SK-N-SH treated with all-trans-retinoic acid at 6 μM for 48 hours (cell line): ENCODE data around the gene ATP6V0E2.

Experiments
- ARNTL ChIP-seq: fragments of 450-650 bp; formaldehyde crosslinking; IDR thresholded peaks from 2 replicates; pipeline ENCODE4 v1.5.0; 2020; ENCODE audit warnings: low read depth, mild to moderate bottlenecking, moderate library complexity, borderline replicate concordance
- CSDC2 ChIP-seq: fragments of 250-450 bp; sonication (Bioruptor Pico); IDR thresholded peaks from 2 replicates; pipeline ENCODE4 v1.5.0; 2020; ENCODE audit warnings: mild to moderate bottlenecking, moderate library complexity
- CSRNP3 ChIP-seq: fragments of 250-450 bp; sonication (Bioruptor Pico); IDR thresholded peaks from 2 replicates; pipeline ENCODE4 v1.5.1; 2021; ENCODE audit warnings: mild to moderate bottlenecking, moderate library complexity
- ESRRG ChIP-seq: fragments of 250-450 bp; sonication (Bioruptor Pico); IDR thresholded peaks from 2 replicates; pipeline ENCODE4 v1.6.1; 2021; ENCODE audit warnings: mild to moderate bottlenecking
- GLIS3 ChIP-seq: fragments of 250-450 bp; sonication (Bioruptor Pico); IDR thresholded peaks from 2 replicates; pipeline ENCODE4 v1.5.0; 2020; ENCODE audit warnings: mild to moderate bottlenecking, moderate library complexity
- PPARA ChIP-seq: fragments of 250-450 bp; sonication (Bioruptor Pico); IDR thresholded peaks from 2 replicates; pipeline ENCODE4 v1.5.0; 2020; ENCODE audit warnings: mild to moderate bottlenecking, borderline replicate concordance
- ZC3H10 ChIP-seq: fragments of 250-450 bp; sonication (Bioruptor Pico); IDR thresholded peaks from 2 replicates; pipeline ENCODE4 v1.5.1; 2021; ENCODE audit warnings: mild to moderate bottlenecking, moderate library complexity
- ZFP3 ChIP-seq: fragments of 250-450 bp; sonication (Bioruptor Pico); IDR thresholded peaks from 2 replicates; pipeline ENCODE4 v1.5.0; 2020; ENCODE audit warnings: mild to moderate bottlenecking, moderate library complexity
- ZFP30 ChIP-seq: fragments of 450-650 bp; formaldehyde crosslinking; IDR thresholded peaks from 2 replicates; pipeline ENCODE4 v1.5.0; 2022; ENCODE audit warnings: mild to moderate bottlenecking, moderate library complexity
- ZNF565 ChIP-seq: fragments of 450-650 bp; formaldehyde crosslinking; conservative IDR thresholded peaks from 2 replicates; pipeline ENCODE4 v1.5.0; 2020; ENCODE audit warnings: low read depth, mild to moderate bottlenecking, moderate library complexity
- TF ChIP-seq, protein P1 (sequence below): fragments of 250-450 bp; sonication (Bioruptor Pico); IDR thresholded peaks from 2 replicates; pipeline ENCODE4 v1.8.0; 2020; ENCODE audit warnings: mild to moderate bottlenecking, moderate library complexity, borderline replicate concordance
- TF ChIP-seq, protein P2 (sequence below): fragments of 250-450 bp; sonication (Bioruptor Pico); IDR thresholded peaks from 2 replicates; pipeline ENCODE4 v1.8.0; 2021; ENCODE audit warnings: low read depth, mild to moderate bottlenecking, moderate library complexity, borderline replicate concordance

DNA sequence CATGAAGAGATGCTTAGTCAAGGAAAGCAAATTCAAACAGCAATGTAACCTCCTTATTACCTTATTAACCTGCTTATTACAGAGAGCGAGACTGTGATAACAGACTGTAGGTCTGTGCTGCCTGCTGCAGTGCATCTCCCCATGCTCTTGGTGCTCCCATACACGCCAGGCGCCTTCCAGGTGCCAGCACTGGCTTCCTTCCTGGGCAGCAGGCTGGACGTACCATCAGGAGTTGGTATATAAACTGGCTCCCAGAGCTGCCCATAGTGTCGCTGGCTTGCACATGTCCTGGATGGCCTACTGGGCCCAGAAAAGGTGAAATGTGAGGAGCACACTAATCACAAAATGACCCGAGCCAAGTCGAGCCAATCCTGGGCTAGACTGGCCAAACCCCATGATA is 13.5 kb downstream of the ATP6V0E2 start:
- TF ChIP-seq ZFP3 (CRISPR knock-in tag) (no peak), CSDC2 (CRISPR knock-in tag) (no peak), ESRRG (CRISPR knock-in tag) (no peak), PPARA (CRISPR knock-in tag) (no peak), ZC3H10 (CRISPR knock-in tag) (no peak), CSRNP3 (no peak), GLIS3 (no peak), ZFP30 (CRISPR knock-in tag) (no peak), ARNTL (CRISPR knock-in tag) (no peak), ZNF565 (CRISPR knock-in tag) (no peak)
- TF ChIP-seq, protein P1, sequence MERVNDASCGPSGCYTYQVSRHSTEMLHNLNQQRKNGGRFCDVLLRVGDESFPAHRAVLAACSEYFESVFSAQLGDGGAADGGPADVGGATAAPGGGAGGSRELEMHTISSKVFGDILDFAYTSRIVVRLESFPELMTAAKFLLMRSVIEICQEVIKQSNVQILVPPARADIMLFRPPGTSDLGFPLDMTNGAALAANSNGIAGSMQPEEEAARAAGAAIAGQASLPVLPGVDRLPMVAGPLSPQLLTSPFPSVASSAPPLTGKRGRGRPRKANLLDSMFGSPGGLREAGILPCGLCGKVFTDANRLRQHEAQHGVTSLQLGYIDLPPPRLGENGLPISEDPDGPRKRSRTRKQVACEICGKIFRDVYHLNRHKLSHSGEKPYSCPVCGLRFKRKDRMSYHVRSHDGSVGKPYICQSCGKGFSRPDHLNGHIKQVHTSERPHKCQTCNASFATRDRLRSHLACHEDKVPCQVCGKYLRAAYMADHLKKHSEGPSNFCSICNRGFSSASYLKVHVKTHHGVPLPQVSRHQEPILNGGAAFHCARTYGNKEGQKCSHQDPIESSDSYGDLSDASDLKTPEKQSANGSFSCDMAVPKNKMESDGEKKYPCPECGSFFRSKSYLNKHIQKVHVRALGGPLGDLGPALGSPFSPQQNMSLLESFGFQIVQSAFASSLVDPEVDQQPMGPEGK: no peak
- TF ChIP-seq, protein P2, sequence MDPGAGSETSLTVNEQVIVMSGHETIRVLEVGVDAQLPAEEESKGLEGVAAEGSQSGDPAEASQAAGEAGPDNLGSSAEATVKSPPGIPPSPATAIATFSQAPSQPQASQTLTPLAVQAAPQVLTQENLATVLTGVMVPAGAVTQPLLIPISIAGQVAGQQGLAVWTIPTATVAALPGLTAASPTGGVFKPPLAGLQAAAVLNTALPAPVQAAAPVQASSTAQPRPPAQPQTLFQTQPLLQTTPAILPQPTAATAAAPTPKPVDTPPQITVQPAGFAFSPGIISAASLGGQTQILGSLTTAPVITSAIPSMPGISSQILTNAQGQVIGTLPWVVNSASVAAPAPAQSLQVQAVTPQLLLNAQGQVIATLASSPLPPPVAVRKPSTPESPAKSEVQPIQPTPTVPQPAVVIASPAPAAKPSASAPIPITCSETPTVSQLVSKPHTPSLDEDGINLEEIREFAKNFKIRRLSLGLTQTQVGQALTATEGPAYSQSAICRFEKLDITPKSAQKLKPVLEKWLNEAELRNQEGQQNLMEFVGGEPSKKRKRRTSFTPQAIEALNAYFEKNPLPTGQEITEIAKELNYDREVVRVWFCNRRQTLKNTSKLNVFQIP: no peak
